Esophagus squamous epithelium (tissue), 4 donors: ENCODE data around the gene ACSS2.

Experiments
- POLR2A ChIP-seq, 4 donors: fragments of 450-650 bp; IDR thresholded peaks; one replicate each; pipeline ENCODE4 v1.6.1; 2017; ENCODE audit warnings: antibody characterized with exemption in 4 of 4, mild to moderate bottlenecking in 4 of 4, moderate library complexity in 3 of 4
- TF ChIP-seq, protein P1 (sequence below), 6 experiments: fragments of 450-650 bp in 4 of 6; fragments of 200-600 bp in 2 of 6; sonication (generic) in 2 of 6; IDR thresholded peaks; one replicate each; pipeline ENCODE4 v1.5.1; 2016 to 2019; ENCODE audit warnings: antibody characterized with exemption in 6 of 6, mild to moderate bottlenecking in 4 of 6, moderate library complexity in 4 of 6

DNA sequence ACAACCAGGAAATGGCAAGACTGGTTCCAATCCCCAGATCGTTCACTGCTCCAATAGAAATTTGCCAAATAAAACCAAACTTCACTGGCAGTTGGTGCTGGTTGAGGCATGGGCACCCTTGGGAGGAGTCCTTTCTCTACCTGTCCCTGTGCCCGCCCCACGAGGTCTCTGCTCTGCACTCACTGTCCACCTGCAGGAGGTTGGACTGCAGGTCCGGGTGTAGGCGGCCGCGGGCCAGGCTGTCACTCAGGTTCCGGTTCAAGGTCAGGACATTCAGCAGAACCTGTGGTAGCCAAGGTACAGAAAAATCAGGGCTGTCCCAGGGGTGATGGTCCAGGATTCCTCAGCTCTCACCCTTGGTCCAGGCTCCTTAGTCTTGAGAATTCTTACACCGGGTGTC is 26.6 kb upstream of the ACSS2 start:
- TF ChIP-seq, protein P1, sequence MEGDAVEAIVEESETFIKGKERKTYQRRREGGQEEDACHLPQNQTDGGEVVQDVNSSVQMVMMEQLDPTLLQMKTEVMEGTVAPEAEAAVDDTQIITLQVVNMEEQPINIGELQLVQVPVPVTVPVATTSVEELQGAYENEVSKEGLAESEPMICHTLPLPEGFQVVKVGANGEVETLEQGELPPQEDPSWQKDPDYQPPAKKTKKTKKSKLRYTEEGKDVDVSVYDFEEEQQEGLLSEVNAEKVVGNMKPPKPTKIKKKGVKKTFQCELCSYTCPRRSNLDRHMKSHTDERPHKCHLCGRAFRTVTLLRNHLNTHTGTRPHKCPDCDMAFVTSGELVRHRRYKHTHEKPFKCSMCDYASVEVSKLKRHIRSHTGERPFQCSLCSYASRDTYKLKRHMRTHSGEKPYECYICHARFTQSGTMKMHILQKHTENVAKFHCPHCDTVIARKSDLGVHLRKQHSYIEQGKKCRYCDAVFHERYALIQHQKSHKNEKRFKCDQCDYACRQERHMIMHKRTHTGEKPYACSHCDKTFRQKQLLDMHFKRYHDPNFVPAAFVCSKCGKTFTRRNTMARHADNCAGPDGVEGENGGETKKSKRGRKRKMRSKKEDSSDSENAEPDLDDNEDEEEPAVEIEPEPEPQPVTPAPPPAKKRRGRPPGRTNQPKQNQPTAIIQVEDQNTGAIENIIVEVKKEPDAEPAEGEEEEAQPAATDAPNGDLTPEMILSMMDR (IDR thresholded peaks at IDR 0.05): no peak
- no peak for TF ChIP-seq POLR2A (IDR thresholded peaks at IDR 0.05)
